ENCODE results near the gene UPK3BL1.
"Not testable (repeated sequence)": the region's sequence is repeated elsewhere in the genome, so short reads cannot be mapped to it uniquely, and the experiment has no call there.

UPK3BL1 gene

GRCh38 chr7:102602317-102602716, 40.3 kb downstream of the UPK3BL1 start:
- not testable (repeated sequence) for H3K9ac ChIP-seq (ENCODE audit: low read length); H3K9me3 ChIP-seq (ENCODE audit: control insufficient read depth, low read length); H3K27me3 ChIP-seq (replicated peaks; ENCODE audit: control insufficient read depth, insufficient read depth, low read length); DNase-seq (ENCODE audit: low read depth); H3K36me3 ChIP-seq (ENCODE audit: control insufficient read depth, insufficient read depth, low read length, severe bottlenecking); H3K4me1 ChIP-seq (ENCODE audit: control insufficient read depth, insufficient read depth, low read length); H3K4me3 ChIP-seq (ENCODE audit: low read length)

GRCh38 chr7:102599699-102600098, 42.9 kb downstream of the UPK3BL1 start:
- not testable (repeated sequence) for H3K9ac ChIP-seq (ENCODE audit: low read length); H3K9me3 ChIP-seq (ENCODE audit: control insufficient read depth, low read length); H3K36me3 ChIP-seq (ENCODE audit: control insufficient read depth, insufficient read depth, low read length, severe bottlenecking); H3K27me3 ChIP-seq (replicated peaks; ENCODE audit: control insufficient read depth, insufficient read depth, low read length); H3K4me1 ChIP-seq (ENCODE audit: control insufficient read depth, insufficient read depth, low read length); H3K4me3 ChIP-seq (ENCODE audit: low read length); DNase-seq (ENCODE audit: low read depth)

- not testable (repeated sequence) for H3K4me3 ChIP-seq (ENCODE audit: low read length); H3K36me3 ChIP-seq (ENCODE audit: control insufficient read depth, insufficient read depth, low read length, severe bottlenecking); H3K9me3 ChIP-seq (ENCODE audit: control insufficient read depth, low read length); H3K27me3 ChIP-seq (replicated peaks; ENCODE audit: control insufficient read depth, insufficient read depth, low read length); H3K9ac ChIP-seq (ENCODE audit: low read length); DNase-seq (ENCODE audit: low read depth); H3K4me1 ChIP-seq (ENCODE audit: control insufficient read depth, insufficient read depth, low read length)
These were observed 46.6 kb downstream of the UPK3BL1 start for GRCh38 chr7:102596036-102596435.

GRCh38 chr7:102593637-102594334, 48.8 kb downstream of the UPK3BL1 start:
- H3K9me3 ChIP-seq (ENCODE audit: control insufficient read depth, low read length); H3K27me3 ChIP-seq (replicated peaks; ENCODE audit: control insufficient read depth, insufficient read depth, low read length); H3K4me1 ChIP-seq (ENCODE audit: control insufficient read depth, insufficient read depth, low read length); H3K9ac ChIP-seq (ENCODE audit: low read length); DNase-seq (ENCODE audit: low read depth); H3K4me3 ChIP-seq (ENCODE audit: low read length); H3K36me3 ChIP-seq (ENCODE audit: control insufficient read depth, insufficient read depth, low read length, severe bottlenecking): not testable (repeated sequence)

- DNase-seq (ENCODE audit: low read depth); H3K9ac ChIP-seq (ENCODE audit: low read length); H3K27me3 ChIP-seq (replicated peaks; ENCODE audit: control insufficient read depth, insufficient read depth, low read length); H3K36me3 ChIP-seq (ENCODE audit: control insufficient read depth, insufficient read depth, low read length, severe bottlenecking); H3K4me3 ChIP-seq (ENCODE audit: low read length); H3K4me1 ChIP-seq (ENCODE audit: control insufficient read depth, insufficient read depth, low read length); H3K9me3 ChIP-seq (ENCODE audit: control insufficient read depth, low read length): not testable (repeated sequence)
These were observed 50.0 kb downstream of the UPK3BL1 start for GRCh38 chr7:102592477-102593019.

- not testable (repeated sequence) for H3K27me3 ChIP-seq (replicated peaks; ENCODE audit: control insufficient read depth, insufficient read depth, low read length); H3K4me1 ChIP-seq (ENCODE audit: control insufficient read depth, insufficient read depth, low read length); DNase-seq (ENCODE audit: low read depth); H3K4me3 ChIP-seq (ENCODE audit: low read length); H3K9ac ChIP-seq (ENCODE audit: low read length); H3K36me3 ChIP-seq (ENCODE audit: control insufficient read depth, insufficient read depth, low read length, severe bottlenecking); H3K9me3 ChIP-seq (ENCODE audit: control insufficient read depth, low read length)
These were observed 52.7 kb downstream of the UPK3BL1 start for GRCh38 chr7:102589857-102590256.

Data from adipocyte (in vitro differentiated cells).